OCI-LY1 (cell line): Measurements from ENCODE around the gene MED29.

Experiments
- H2AFZ ChIP-seq: fragments of 200-600 bp; sonication (generic), shearing (Covaris generic); 2 replicates; pipeline ENCODE4 v1.6.0; 2014; ENCODE audit warnings: antibody characterized with exemption, mild to moderate bottlenecking, low read length
- H3F3A ChIP-seq: fragments of 200-600 bp; sonication (generic), shearing (Covaris generic); 2 replicates; pipeline ENCODE4 v1.6.0; 2014; ENCODE audit warnings: mild to moderate bottlenecking, antibody characterized with exemption, low read length, moderate library complexity; ENCODE audit not compliant: insufficient read depth
- H3K27ac ChIP-seq: fragments of 200-600 bp; sonication (generic); 2 replicates; pipeline ENCODE4 v1.5.1; 2014; ENCODE audit warnings: low read length, mixed run types, mild to moderate bottlenecking, low read depth; ENCODE audit not compliant: poor library complexity, severe bottlenecking
- H3K27me3 ChIP-seq: fragments of 200-600 bp; sonication (generic); 2 replicates; pipeline ENCODE4 v1.6.0; 2014; ENCODE audit warnings: antibody characterized with exemption, mild to moderate bottlenecking, low read length, moderate library complexity; ENCODE audit not compliant: insufficient read depth
- H3K36me3 ChIP-seq: fragments of 200-600 bp; sonication (generic); 2 replicates; pipeline ENCODE4 v1.6.1; 2014; ENCODE audit warnings: mild to moderate bottlenecking, antibody characterized with exemption, low read length, moderate library complexity, mixed read lengths; ENCODE audit not compliant: insufficient read depth
- H3K4me1 ChIP-seq: fragments of 200-600 bp; sonication (generic); 2 replicates; pipeline ENCODE4 v1.5.1; 2014; ENCODE audit warnings: mild to moderate bottlenecking, low read length, moderate library complexity; ENCODE audit not compliant: insufficient read depth, severe bottlenecking
- H3K4me2 ChIP-seq: fragments of 200-600 bp; sonication (generic), shearing (Covaris generic); 2 replicates; pipeline ENCODE4 v1.6.1; 2014; ENCODE audit warnings: low read length
- H3K4me3 ChIP-seq: fragments of 200-600 bp; sonication (generic); 2 replicates; pipeline ENCODE4 v1.5.1; 2014; ENCODE audit warnings: low read length, low read depth, mild to moderate bottlenecking, mixed read lengths; ENCODE audit not compliant: poor library complexity, severe bottlenecking
- H3K79me2 ChIP-seq: fragments of 200-600 bp; shearing (Covaris generic); 2 replicates; pipeline ENCODE4 v1.6.1; 2016; ENCODE audit warnings: mixed run types, low read length, mixed read lengths; ENCODE audit not compliant: insufficient read depth
- H3K9ac ChIP-seq: fragments of 200-600 bp; sonication (generic), shearing (Covaris generic); 2 replicates; pipeline ENCODE4 v1.6.1; 2014; ENCODE audit warnings: mild to moderate bottlenecking, low read length, mixed read lengths
- H3K9me2 ChIP-seq: fragments of 200-600 bp; sonication (generic), shearing (Covaris generic); 2 replicates; pipeline ENCODE4 v1.6.1; 2014; ENCODE audit warnings: low read depth, mild to moderate bottlenecking, low read length, mixed read lengths
- H3K9me3 ChIP-seq: fragments of 200-600 bp; shearing (Covaris generic); 2 replicates; pipeline ENCODE4 v1.6.1; 2014; ENCODE audit warnings: low read length, mixed read lengths
- H4K20me1 ChIP-seq: fragments of 200-600 bp; sonication (generic), shearing (Covaris generic); 2 replicates; pipeline ENCODE4 v1.6.0; 2016; ENCODE audit warnings: mild to moderate bottlenecking, low read length; ENCODE audit not compliant: insufficient read depth
- EZH2 ChIP-seq: fragments of 200-600 bp; sonication (generic), shearing (Covaris generic); IDR thresholded peaks from 2 replicates; pipeline ENCODE4 v1.8.0; 2017; ENCODE audit warnings: borderline replicate concordance, mixed run types, mild to moderate bottlenecking, antibody characterized with exemption, low read length, moderate library complexity, mixed read lengths
- TF ChIP-seq, protein P1 (sequence below): fragments of 200-600 bp; sonication (generic), shearing (Covaris generic); IDR thresholded peaks from 2 replicates; pipeline ENCODE4 v1.5.1; 2017; ENCODE audit warnings: mild to moderate bottlenecking, antibody characterized with exemption, low read length, moderate library complexity, mixed read lengths

The MED29 gene

DNA sequence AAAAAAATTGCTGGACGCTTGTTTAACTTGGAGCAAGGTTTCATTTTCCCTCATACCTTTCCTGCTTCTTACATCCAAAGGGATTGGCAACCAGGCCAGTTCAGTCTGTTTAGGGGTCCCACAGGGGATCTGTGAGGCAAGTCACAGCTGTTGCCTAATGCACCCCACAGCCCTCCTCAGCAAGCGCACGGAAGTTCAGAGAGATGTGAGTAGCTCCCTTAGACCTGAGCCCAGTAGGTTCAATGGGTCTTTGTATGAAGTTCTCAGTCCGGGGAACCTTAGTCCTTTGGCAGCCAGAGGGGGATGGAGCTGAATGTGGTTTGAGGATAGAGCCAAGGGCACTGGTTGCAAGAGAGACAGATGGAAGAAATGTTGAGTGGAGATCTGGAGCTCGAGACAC, 35.9 kb upstream of the MED29 start:
- Histone ChIP-seq H3K4me1 (no peaks in the 10 kb centered on the region), H3K4me2 (no peak overlapping the region), H3K79me2 (no peaks in the 10 kb centered on the region), H2AFZ (no peak overlapping the region), H3K9ac (no peak overlapping the region), H3K27ac (no peak overlapping the region), H3K9me2 (no peaks in the 10 kb centered on the region), H3K36me3 (peaks cover 78% of the 10 kb centered on the region), H4K20me1 (no peaks in the 10 kb centered on the region), H3K27me3 (no peaks in the 10 kb centered on the region), H3K4me3 (no peak overlapping the region), H3K9me3 (no peaks in the 10 kb centered on the region), H3F3A (no peaks in the 10 kb centered on the region)
- TF ChIP-seq, protein P1, sequence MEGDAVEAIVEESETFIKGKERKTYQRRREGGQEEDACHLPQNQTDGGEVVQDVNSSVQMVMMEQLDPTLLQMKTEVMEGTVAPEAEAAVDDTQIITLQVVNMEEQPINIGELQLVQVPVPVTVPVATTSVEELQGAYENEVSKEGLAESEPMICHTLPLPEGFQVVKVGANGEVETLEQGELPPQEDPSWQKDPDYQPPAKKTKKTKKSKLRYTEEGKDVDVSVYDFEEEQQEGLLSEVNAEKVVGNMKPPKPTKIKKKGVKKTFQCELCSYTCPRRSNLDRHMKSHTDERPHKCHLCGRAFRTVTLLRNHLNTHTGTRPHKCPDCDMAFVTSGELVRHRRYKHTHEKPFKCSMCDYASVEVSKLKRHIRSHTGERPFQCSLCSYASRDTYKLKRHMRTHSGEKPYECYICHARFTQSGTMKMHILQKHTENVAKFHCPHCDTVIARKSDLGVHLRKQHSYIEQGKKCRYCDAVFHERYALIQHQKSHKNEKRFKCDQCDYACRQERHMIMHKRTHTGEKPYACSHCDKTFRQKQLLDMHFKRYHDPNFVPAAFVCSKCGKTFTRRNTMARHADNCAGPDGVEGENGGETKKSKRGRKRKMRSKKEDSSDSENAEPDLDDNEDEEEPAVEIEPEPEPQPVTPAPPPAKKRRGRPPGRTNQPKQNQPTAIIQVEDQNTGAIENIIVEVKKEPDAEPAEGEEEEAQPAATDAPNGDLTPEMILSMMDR = no peak
- no peak for TF ChIP-seq EZH2

DNA sequence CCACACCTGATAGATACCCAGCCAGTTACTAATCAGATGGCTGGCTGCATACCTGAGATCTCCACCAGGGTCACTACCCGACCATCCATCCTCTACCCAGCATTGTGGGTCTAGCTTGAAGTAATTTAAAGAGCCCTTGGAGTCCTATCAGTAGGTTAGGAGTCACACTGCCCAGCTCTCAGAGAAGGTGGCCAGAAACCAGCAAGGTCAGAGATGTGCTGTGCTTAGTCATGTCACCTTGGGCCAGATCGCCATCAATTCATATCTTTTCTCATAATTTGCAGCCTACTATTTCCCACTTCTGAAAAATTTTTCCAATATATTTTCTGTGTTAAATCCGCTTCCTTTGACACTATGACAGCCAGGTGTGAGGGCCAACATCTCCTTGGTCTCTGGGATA, 35.1 kb upstream of the MED29 start:
- no peaks in the 10 kb centered on the region for H3F3A ChIP-seq
- H3K27me3 ChIP-seq = no peaks in the 10 kb centered on the region
- TF ChIP-seq EZH2 = no peak
- TF ChIP-seq, protein P1 = no peak
- H3K27ac ChIP-seq = no peak overlapping the region
- no peaks in the 10 kb centered on the region for H3K9me2 ChIP-seq
- no peak overlapping the region for H2AFZ ChIP-seq
- H3K4me1 ChIP-seq = no peaks in the 10 kb centered on the region
- no peak overlapping the region for H3K9ac ChIP-seq
- H3K4me2 ChIP-seq = no peak overlapping the region
- H3K36me3 ChIP-seq = peaks cover 87% of the 10 kb centered on the region
- no peaks in the 10 kb centered on the region for H3K9me3 ChIP-seq
- no peaks in the 10 kb centered on the region for H4K20me1 ChIP-seq
- no peaks in the 10 kb centered on the region for H3K79me2 ChIP-seq
- H3K4me3 ChIP-seq = no peak overlapping the region

DNA sequence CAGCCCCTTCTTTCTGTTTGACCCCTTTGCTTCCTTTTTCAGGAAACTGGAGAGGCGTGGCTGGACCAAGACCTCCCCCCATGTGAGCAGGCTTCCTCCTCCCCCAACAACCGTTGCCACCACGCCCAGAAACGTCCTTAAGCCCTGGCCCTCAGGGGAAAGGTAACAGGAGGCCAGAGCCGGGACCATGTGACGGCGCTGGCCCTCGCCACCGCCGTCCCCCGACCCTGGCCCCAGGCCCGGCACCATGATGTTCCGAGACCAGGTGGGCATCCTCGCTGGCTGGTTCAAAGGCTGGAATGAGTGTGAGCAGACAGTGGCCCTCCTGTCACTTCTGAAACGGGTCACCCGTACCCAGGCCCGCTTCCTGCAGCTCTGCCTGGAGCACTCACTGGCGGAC, 34.5 kb upstream of the MED29 start:
- Histone ChIP-seq H3F3A (no peaks in the 10 kb centered on the region), H3K4me2 (no peak overlapping the region), H3K27me3 (no peaks in the 10 kb centered on the region), H3K79me2 (no peaks in the 10 kb centered on the region), H4K20me1 (no peaks in the 10 kb centered on the region), H3K9me2 (no peaks in the 10 kb centered on the region), H3K9me3 (no peaks in the 10 kb centered on the region), H3K4me3 (no peak overlapping the region), H3K27ac (no peak overlapping the region), H3K36me3 (peaks cover 85% of the 10 kb centered on the region), H3K4me1 (no peaks in the 10 kb centered on the region), H3K9ac (no peak overlapping the region), H2AFZ (no peak overlapping the region)
- no peak for TF ChIP-seq EZH2
- TF ChIP-seq, protein P1 = no peak
